Erythroblast (primary cell): Measurements from ENCODE around the gene PDE4D.

Source experiments
- DNase-seq, 2 experiments: peaks; one replicate each; lab custom pipeline; 2025; lab: John Stamatoyannopoulos, UW
- GATA1 ChIP-seq: IDR thresholded peaks from 2 replicates; pipeline ENCODE4 v1.6.1; 2011; ENCODE audit warnings: low read depth, mild to moderate bottlenecking, control low read depth, low read length, moderate library complexity
- POLR2A ChIP-seq: IDR thresholded peaks from 2 replicates; pipeline ENCODE4 v1.6.1; 2011; ENCODE audit warnings: mild to moderate bottlenecking, low read length

The PDE4D gene

GRCh38 chr5:59543821-59544442, 349.6 kb downstream of the PDE4D start:
- no peak for TF ChIP-seq POLR2A
- TF ChIP-seq GATA1, result no peak
- no peak for DNase-seq

- TF ChIP-seq GATA1 (no peak), POLR2A (no peak)
- no peak for DNase-seq
These were observed 350.4 kb downstream of the PDE4D start for GRCh38 chr5:59542851-59543820.

- TF ChIP-seq GATA1 (no peak), POLR2A (no peak)
- DNase-seq, result no peak
These were observed 351.2 kb downstream of the PDE4D start for GRCh38 chr5:59542306-59542705.

- no peak for TF ChIP-seq GATA1
- TF ChIP-seq POLR2A, result no peak
- DNase-seq, result no peak
These were observed 353.2 kb downstream of the PDE4D start for GRCh38 chr5:59540366-59540765.

- TF ChIP-seq GATA1 (no peak), POLR2A (no peak)
- no peak for DNase-seq
These were observed 354.8 kb downstream of the PDE4D start for GRCh38 chr5:59538750-59539121.

- no peak for DNase-seq
- TF ChIP-seq GATA1, result no peak
- no peak for TF ChIP-seq POLR2A
These were observed 355.4 kb downstream of the PDE4D start for GRCh38 chr5:59537961-59538749.

GRCh38 chr5:59536875-59537274, 356.7 kb downstream of the PDE4D start:
- TF ChIP-seq GATA1 (no peak), POLR2A (no peak)
- no peak for DNase-seq

GRCh38 chr5:59535561-59535960, 358.0 kb downstream of the PDE4D start:
- DNase-seq, result no peak
- TF ChIP-seq GATA1 (no peak), POLR2A (no peak)

GRCh38 chr5:59533730-59534108, 359.8 kb downstream of the PDE4D start:
- TF ChIP-seq POLR2A, result no peak
- TF ChIP-seq GATA1, result no peak

GRCh38 chr5:59532979-59533729, 360.4 kb downstream of the PDE4D start:
- TF ChIP-seq POLR2A (no peak), GATA1 (no peak)
- DNase-seq, result no peak

More at GRCh38 chr5:59533730-59534108, 359.8 kb downstream of the PDE4D start:
- DNase-seq, result no peak

- TF ChIP-seq POLR2A (no peak), GATA1 (no peak)
- no peak for DNase-seq
These were observed 364.3 kb downstream of the PDE4D start for GRCh38 chr5:59529239-59529638.

GRCh38 chr5:59528202-59528862, 365.2 kb downstream of the PDE4D start:
- DNase-seq, result no peak
- TF ChIP-seq GATA1 (no peak), POLR2A (no peak)
